ES-I3 (cell line): ENCODE data around the gene SOCS2.
"Not testable (repeated sequence)": the region's sequence is repeated elsewhere in the genome, so short reads cannot be mapped to it uniquely, and the experiment has no call there.

Experiments used
- H3K36me3 ChIP-seq: 2 replicates; pipeline ENCODE4 v1.6.1; 2013; ENCODE audit warnings: mild to moderate bottlenecking, low read length, control low read depth, moderate library complexity; ENCODE audit not compliant: insufficient read depth
- H3K4me1 ChIP-seq: 2 replicates; pipeline ENCODE4 v1.6.1; 2013; ENCODE audit warnings: mild to moderate bottlenecking, control low read depth, low read length; ENCODE audit not compliant: insufficient read depth
- H3K9ac ChIP-seq: 2 replicates; pipeline ENCODE4 v1.6.1; 2013; ENCODE audit warnings: low read depth, mild to moderate bottlenecking, low read length, moderate library complexity
- H3K9me3 ChIP-seq: 2 replicates; pipeline ENCODE4 v1.6.1; 2013; ENCODE audit warnings: mild to moderate bottlenecking, low read length, moderate library complexity; ENCODE audit not compliant: control insufficient read depth, insufficient read depth

The SOCS2 gene

GRCh38 chr12:93550748-93551611 is 21.5 kb upstream of the SOCS2 start:
- Histone ChIP-seq H3K9me3 (0 out of 2 replicates have a peak, but pooled peaks cover 3% of the 10 kb centered on the region), H3K9ac (no peak overlapping the region), H3K36me3 (peaks cover 3% of the 10 kb centered on the region; the same call in 1 of the 2 replicates), H3K4me1 (no peaks in the 10 kb centered on the region)

- Histone ChIP-seq H3K9me3 (0 out of 2 replicates have a peak, but pooled peaks cover 3% of the 10 kb centered on the region), H3K36me3 (peaks cover 3% of the 10 kb centered on the region; the same call in 1 of the 2 replicates), H3K4me1 (no peaks in the 10 kb centered on the region), H3K9ac (no peak overlapping the region)
Measured at GRCh38 chr12:93552427-93552826, 20.0 kb upstream of the SOCS2 start.

GRCh38 chr12:93557879-93558278 is 14.6 kb upstream of the SOCS2 start:
- not testable (repeated sequence) for H3K9me3 ChIP-seq, H3K36me3 ChIP-seq, H3K9ac ChIP-seq, H3K4me1 ChIP-seq

GRCh38 chr12:93558685-93559084 is 13.8 kb upstream of the SOCS2 start:
- not testable (repeated sequence) for H3K36me3 ChIP-seq, H3K9me3 ChIP-seq, H3K9ac ChIP-seq, H3K4me1 ChIP-seq

- H3K9ac ChIP-seq, result no peak overlapping the region
- peaks cover under 1% of the 10 kb centered on the region; the same call in 1 of the 2 replicates for H3K4me1 ChIP-seq
- H3K9me3 ChIP-seq, result no peaks in the 10 kb centered on the region
- H3K36me3 ChIP-seq, result peaks cover 3% of the 10 kb centered on the region
Measured at GRCh38 chr12:93563807-93564538, 8.5 kb upstream of the SOCS2 start.

- H3K4me1 ChIP-seq, result peaks cover 5% of the 10 kb centered on the region; the same call in 1 of the 2 replicates
- no peak overlapping the region for H3K9ac ChIP-seq
- H3K9me3 ChIP-seq, result no peaks in the 10 kb centered on the region
- H3K36me3 ChIP-seq, result peaks cover 3% of the 10 kb centered on the region
Measured at GRCh38 chr12:93565760-93566159, 6.7 kb upstream of the SOCS2 start.

- no peaks in the 10 kb centered on the region for H3K9me3 ChIP-seq
- H3K36me3 ChIP-seq, result peaks cover 3% of the 10 kb centered on the region
- H3K9ac ChIP-seq, result no peak overlapping the region
- peaks cover 5% of the 10 kb centered on the region; the same call in 1 of the 2 replicates for H3K4me1 ChIP-seq
Measured at GRCh38 chr12:93567174-93567573, 5.3 kb upstream of the SOCS2 start.

- no peak overlapping the region for H3K9ac ChIP-seq
- H3K4me1 ChIP-seq, result peaks cover 5% of the 10 kb centered on the region; the same call in 1 of the 2 replicates
- H3K36me3 ChIP-seq, result peaks cover 3% of the 10 kb centered on the region
- H3K9me3 ChIP-seq, result no peaks in the 10 kb centered on the region
Measured at GRCh38 chr12:93568091-93568490, 4.4 kb upstream of the SOCS2 start.

- H3K4me1 ChIP-seq, result peaks cover 5% of the 10 kb centered on the region; the same call in 1 of the 2 replicates
- H3K9ac ChIP-seq, result peak overlapping the region; percentile 72
- no peaks in the 10 kb centered on the region for H3K9me3 ChIP-seq
- peaks cover 3% of the 10 kb centered on the region for H3K36me3 ChIP-seq
Measured at GRCh38 chr12:93569301-93569655, 3.2 kb upstream of the SOCS2 start.

GRCh38 chr12:93569656-93570551 is 2.6 kb upstream of the SOCS2 start:
- Histone ChIP-seq H3K36me3 (peaks cover 6% of the 10 kb centered on the region), H3K4me1 (peaks cover 5% of the 10 kb centered on the region; the same call in 1 of the 2 replicates), H3K9me3 (no peaks in the 10 kb centered on the region), H3K9ac (peak overlapping the region; percentile 72)

- Histone ChIP-seq H3K9ac (peak overlapping the region; percentile 72), H3K9me3 (no peaks in the 10 kb centered on the region), H3K4me1 (peaks cover 9% of the 10 kb centered on the region; the same call in 1 of the 2 replicates), H3K36me3 (peaks cover 13% of the 10 kb centered on the region)
Measured at GRCh38 chr12:93570552-93571364, 1.7 kb upstream of the SOCS2 start.

GRCh38 chr12:93571365-93571924 is 1.0 kb upstream of the SOCS2 start:
- peaks cover 9% of the 10 kb centered on the region; the same call in 1 of the 2 replicates for H3K4me1 ChIP-seq
- H3K9me3 ChIP-seq, result no peaks in the 10 kb centered on the region
- H3K9ac ChIP-seq, result peak overlapping the region; percentile 82
- H3K36me3 ChIP-seq, result peaks cover 10% of the 10 kb centered on the region
